ENCODE results near the gene TXNDC8. TPM values are rescaled to one million over a fixed set of nuclear protein-coding genes. Genes with fewer than 3 reads are reported as not detected.

TXNDC8 gene
- total RNA-seq, 1 experiment from 2014 or later = not detected

DNA sequence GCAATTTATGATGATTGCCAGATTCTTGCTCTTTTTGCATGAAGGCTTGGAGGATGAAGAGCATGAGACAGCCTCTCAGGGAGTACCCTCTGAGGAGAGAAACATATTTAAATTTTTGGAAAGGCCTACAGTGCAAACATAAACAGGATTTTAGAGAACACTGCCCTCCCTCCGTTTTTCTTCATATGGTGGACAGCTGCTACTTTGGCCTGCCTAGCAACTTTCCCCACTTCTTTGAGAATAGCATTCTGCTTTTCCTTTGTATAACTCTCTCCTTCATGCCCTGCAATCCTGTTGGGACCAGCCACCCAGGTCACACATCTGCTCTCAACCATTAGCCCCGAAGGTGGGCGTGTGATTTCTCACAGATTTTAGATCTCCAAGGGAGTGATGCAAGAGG is 60.9 kb downstream of the TXNDC8 start (continued):
- TF ChIP-seq ELF1 (IDR thresholded peaks at IDR 0.05; ENCODE audit: borderline replicate concordance, low read depth) (no peak), ATF3 (IDR thresholded peaks at IDR 0.05) (no peak)

GRCh38 chr9:110270211-110270995 is 67.3 kb downstream of the TXNDC8 start:
- ChIA-PET POLR2A (interaction anchor here (0.6 kb wide), 1 partner anchor 1041 kb away, joined by 3 read pairs; no protein-coding TSS in a partner anchor), CTCF (no interaction called here), RAD21 (ENCODE audit: low non-redundant PET in 1 of 2, low total read pairs in 2 of 2, uncharacterized antibody in 2 of 2, unreplicated experiment in 2 of 2) (no interaction called here)
- Histone ChIP-seq H3K36me3 (ENCODE audit: control insufficient read depth in 1 of 2, insufficient read depth in 2 of 2, low read length in 2 of 2) (no peaks in the 10 kb centered on the region), H3K27me3 (ENCODE audit: insufficient read depth, low read length) (no peaks in the 10 kb centered on the region), H3K4me2 (ENCODE audit: low read length) (no peak overlapping the region), H4K20me1 (ENCODE audit: insufficient read depth) (no peaks in the 10 kb centered on the region), H3K9me3 (ENCODE audit: control insufficient read depth in 1 of 2, insufficient read depth in 1 of 2, low read depth in 1 of 2, low read length in 2 of 2) (no peaks in the 10 kb centered on the region), H3K9me2 (ENCODE audit: insufficient read depth) (no peaks in the 10 kb centered on the region), H3K79me2 (ENCODE audit: insufficient read depth, low read length) (no peaks in the 10 kb centered on the region), H3K4me3 (replicated peaks in 1 of 2; ENCODE audit: low read depth in 1 of 2, low read length in 2 of 2) (no peak overlapping the region), H3K4me1 (ENCODE audit: control insufficient read depth in 1 of 2, insufficient read depth in 2 of 2, low read length in 2 of 2) (no peaks in the 10 kb centered on the region), H3K9ac (ENCODE audit: low read length) (no peak overlapping the region), H3K27ac (ENCODE audit: low read depth, low read length) (no peak overlapping the region), H2AFZ (ENCODE audit: low read depth, low read length, poor library complexity, severe bottlenecking) (no peak overlapping the region)
- TF ChIP-seq SP1 (IDR thresholded peaks at IDR 0.05; ENCODE audit: low read depth) (no peak), CBX3 (IDR thresholded peaks at IDR 0.05; ENCODE audit: low read depth) (no peak), SIN3A (IDR thresholded peaks at IDR 0.05; ENCODE audit: low read depth) (no peak), SRF (IDR thresholded peaks at IDR 0.05; ENCODE audit: low read depth) (no peak), YY1 (IDR thresholded peaks at IDR 0.05; ENCODE audit: extremely low read depth, insufficient replicate concordance, low read depth, low read length) (no peak), ZBTB33 (IDR thresholded peaks at IDR 0.05; ENCODE audit: extremely low read depth, insufficient replicate concordance, low read length) (no peak), EGR1 (IDR thresholded peaks at IDR 0.05; ENCODE audit: low read depth) (no peak), POLR2AphosphoS5 (IDR thresholded peaks at IDR 0.05; ENCODE audit: low read depth, low read length) (no peak), CEBPB (IDR thresholded peaks at IDR 0.05; ENCODE audit: low read depth) (no peak), ELF1 (IDR thresholded peaks at IDR 0.05; ENCODE audit: borderline replicate concordance, low read depth) (no peak), ZFX (IDR thresholded peaks at IDR 0.05) (no peak), POLR2A (IDR thresholded peaks at IDR 0.05; ENCODE audit: borderline replicate concordance, extremely low read depth, insufficient read depth, insufficient read length) (no peak), ZNF274 (IDR thresholded peaks at IDR 0.05; ENCODE audit: low read depth, low read length) (no peak), EZH2 (IDR thresholded peaks at IDR 0.05) (no peak), TCF7L2 (IDR thresholded peaks at IDR 0.05; ENCODE audit: borderline replicate concordance, extremely low read depth, insufficient read depth, insufficient read length) (no peak), EZH2phosphoT487 (IDR thresholded peaks at IDR 0.05; ENCODE audit: borderline replicate concordance) (no peak), RAD21 (IDR thresholded peaks at IDR 0.05; ENCODE audit: low read depth) (no peak), ATF3 (IDR thresholded peaks at IDR 0.05) (no peak)
- TF ChIP-seq, protein P1, sequence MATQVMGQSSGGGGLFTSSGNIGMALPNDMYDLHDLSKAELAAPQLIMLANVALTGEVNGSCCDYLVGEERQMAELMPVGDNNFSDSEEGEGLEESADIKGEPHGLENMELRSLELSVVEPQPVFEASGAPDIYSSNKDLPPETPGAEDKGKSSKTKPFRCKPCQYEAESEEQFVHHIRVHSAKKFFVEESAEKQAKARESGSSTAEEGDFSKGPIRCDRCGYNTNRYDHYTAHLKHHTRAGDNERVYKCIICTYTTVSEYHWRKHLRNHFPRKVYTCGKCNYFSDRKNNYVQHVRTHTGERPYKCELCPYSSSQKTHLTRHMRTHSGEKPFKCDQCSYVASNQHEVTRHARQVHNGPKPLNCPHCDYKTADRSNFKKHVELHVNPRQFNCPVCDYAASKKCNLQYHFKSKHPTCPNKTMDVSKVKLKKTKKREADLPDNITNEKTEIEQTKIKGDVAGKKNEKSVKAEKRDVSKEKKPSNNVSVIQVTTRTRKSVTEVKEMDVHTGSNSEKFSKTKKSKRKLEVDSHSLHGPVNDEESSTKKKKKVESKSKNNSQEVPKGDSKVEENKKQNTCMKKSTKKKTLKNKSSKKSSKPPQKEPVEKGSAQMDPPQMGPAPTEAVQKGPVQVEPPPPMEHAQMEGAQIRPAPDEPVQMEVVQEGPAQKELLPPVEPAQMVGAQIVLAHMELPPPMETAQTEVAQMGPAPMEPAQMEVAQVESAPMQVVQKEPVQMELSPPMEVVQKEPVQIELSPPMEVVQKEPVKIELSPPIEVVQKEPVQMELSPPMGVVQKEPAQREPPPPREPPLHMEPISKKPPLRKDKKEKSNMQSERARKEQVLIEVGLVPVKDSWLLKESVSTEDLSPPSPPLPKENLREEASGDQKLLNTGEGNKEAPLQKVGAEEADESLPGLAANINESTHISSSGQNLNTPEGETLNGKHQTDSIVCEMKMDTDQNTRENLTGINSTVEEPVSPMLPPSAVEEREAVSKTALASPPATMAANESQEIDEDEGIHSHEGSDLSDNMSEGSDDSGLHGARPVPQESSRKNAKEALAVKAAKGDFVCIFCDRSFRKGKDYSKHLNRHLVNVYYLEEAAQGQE (IDR thresholded peaks at IDR 0.05; ENCODE audit: low read depth) = no peak
- TF ChIP-seq, protein P2, sequence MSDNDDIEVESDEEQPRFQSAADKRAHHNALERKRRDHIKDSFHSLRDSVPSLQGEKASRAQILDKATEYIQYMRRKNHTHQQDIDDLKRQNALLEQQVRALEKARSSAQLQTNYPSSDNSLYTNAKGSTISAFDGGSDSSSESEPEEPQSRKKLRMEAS (IDR thresholded peaks at IDR 0.05) = no peak
- no TSS peak for BruUV-seq (replicated peaks)
- intact Hi-C loops (cut with micrococcal nuclease) = no loop called here
- ATAC-seq = no peak
- no peak for DNase-seq (ENCODE audit: low read depth, low spot score)

Data from HCT116 (cell line).